Measurements from ENCODE around the gene PSKH1.

PSKH1 gene

DNA sequence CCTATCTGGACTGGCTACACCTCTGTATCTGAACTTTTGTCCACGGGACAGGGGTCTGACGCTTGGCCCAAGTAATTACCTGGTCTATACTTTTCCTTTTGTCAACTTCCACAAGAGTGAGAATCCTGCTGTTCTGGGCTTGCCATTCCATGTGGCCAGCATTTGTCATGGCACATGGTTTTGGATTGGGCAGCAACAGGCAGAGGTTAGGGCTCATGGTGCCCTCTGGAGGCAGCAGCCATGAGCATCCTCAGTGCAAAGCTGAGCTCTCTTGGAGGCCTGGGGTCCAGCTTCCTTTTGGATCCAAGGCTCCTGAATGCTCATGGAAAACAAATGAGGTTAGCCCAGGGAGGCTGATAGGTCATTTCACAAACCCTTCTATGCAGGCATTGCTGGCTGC is 27.7 kb upstream of the PSKH1 start:
- DNase-seq (ENCODE audit: low read depth in 4 of 4, low spot score in 1 of 4): no peak

DNA sequence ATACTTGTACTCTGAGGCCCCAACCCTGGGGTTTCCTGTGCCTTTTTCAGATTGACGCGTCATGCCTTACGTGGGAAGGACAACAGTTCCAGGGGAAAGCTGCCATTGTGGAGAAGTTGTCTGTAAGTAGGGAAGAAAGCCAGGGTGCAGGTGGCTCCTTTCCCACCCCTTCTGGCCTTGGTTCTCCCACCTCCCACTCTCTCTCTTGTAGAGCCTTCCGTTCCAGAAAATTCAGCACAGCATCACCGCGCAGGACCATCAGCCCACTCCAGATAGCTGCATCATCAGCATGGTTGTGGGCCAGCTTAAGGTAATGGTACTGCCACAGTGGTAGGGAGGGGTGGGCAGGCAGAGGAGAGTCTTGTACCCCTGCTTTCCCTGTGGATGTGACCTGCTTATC is 24.8 kb upstream of the PSKH1 start:
- no peak for DNase-seq (ENCODE audit: low read depth in 4 of 4, low spot score in 1 of 4)

DNA sequence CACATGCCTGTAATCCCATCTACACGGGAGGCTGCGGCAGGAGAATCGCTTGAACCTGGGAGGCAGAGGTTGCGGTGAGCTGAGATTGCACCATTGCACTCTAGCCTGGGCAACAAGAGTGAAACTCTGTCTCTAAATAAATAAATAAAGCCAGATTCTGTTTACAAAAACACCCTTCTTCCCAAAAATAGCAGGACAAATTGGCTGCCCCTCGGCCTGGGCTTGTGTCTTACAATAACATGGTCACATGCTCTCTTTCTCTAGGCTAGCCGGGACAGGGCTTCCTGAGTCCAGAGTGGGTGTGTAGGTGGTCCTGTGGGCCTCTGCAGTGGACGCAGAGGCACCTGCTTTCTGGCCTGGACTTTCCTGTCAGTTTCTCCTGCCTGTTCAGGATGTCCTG is 23.4 kb upstream of the PSKH1 start:
- no peak for DNase-seq (ENCODE audit: low read depth in 4 of 4, low spot score in 1 of 4)

DNA sequence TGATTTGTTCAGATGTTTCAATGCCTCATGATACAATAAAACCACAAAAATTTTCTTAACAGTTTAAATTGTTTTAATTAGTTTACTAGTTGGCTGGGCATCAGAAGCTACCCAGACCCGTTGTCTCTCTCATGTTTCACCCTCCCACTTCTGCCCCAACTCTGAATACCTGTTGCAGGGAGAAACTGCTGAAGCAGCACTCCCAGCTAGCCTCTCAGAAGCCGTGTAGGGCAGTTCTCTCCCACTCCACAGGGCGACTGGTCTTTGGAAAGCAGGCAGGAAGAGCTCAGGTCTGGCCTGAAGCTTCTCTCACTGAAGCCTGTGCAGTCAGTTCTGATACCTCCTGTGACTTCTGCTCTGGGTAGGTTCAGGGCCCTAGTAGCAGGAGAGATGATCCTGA is 21.8 kb upstream of the PSKH1 start:
- DNase-seq (ENCODE audit: low read depth in 4 of 4, low spot score in 1 of 4): no peak

DNA sequence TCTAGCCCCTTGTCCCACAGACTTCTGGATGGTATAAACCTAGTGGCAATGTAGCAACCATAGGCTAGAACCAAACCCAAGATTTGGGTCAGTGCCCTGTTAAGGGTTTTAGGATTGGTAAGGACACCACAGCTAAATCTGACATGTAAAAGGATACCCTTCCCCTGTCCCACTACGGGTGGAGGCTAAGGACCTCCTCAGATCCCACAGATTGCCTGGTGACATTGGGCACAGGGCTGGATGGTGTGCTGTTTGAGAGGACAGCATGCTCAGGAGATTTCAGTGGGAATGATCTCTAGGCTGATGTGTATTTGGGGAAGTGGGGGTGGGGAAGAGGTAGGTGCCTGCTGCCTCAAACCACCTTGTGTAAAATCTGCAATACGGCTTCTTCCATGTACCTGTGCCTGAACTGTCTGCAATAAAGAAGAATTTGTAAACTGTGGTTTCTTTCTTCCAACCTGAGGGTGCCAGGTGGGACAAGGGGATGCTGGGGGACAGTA is 20.9 kb upstream of the PSKH1 start:
- no peak for DNase-seq (ENCODE audit: low read depth in 4 of 4, low spot score in 1 of 4)

DNA sequence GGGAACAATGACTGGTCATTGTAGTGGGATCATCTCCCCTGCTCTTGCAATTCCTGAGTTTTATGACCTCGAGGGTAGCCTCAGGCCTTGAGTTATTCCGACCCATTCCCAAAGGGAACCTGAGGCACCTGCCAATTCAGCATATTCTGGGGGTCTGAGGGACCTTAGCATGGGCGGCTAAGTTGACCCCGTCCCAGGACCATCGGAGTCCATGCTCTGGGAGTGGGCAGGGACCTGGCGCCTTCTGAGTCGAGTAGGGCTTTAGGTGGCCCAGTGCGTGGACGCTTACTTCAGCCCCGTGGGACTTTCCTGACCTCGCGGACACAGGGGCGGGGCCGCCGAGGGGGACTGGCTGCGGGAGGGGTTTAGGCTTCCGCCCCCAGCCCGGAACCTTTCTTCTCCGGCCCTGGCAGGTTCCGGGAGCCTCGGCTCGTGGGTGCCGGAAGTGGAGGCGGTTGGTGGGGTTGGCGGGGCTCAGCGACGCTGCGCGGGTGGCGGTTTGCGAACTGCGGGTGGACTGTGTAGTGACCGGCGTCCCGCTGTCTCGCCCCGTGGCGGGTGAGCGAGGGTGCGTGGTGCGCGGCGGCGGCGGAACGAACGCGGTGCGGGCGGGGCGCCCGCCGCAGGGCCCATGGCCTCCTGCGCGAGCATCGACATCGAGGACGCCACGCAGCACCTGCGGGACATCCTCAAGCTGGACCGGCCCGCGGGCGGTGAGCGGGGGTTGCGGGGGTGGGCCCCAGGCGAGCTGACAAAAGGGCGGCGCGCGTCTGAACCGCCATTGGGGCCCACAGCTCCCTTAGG is 20.2 kb upstream of the PSKH1 start, which contains the start of gene EDC4:
Gene EDC4, plus strand, starts transcription at position 422 of the 804 bp plus-strand sequence. Its CDS starts 210 bp downstream, at position 632.
- peak; percentile 73 to 83 (median 76) for DNase-seq (ENCODE audit: low read depth in 4 of 4, low spot score in 1 of 4)

DNA sequence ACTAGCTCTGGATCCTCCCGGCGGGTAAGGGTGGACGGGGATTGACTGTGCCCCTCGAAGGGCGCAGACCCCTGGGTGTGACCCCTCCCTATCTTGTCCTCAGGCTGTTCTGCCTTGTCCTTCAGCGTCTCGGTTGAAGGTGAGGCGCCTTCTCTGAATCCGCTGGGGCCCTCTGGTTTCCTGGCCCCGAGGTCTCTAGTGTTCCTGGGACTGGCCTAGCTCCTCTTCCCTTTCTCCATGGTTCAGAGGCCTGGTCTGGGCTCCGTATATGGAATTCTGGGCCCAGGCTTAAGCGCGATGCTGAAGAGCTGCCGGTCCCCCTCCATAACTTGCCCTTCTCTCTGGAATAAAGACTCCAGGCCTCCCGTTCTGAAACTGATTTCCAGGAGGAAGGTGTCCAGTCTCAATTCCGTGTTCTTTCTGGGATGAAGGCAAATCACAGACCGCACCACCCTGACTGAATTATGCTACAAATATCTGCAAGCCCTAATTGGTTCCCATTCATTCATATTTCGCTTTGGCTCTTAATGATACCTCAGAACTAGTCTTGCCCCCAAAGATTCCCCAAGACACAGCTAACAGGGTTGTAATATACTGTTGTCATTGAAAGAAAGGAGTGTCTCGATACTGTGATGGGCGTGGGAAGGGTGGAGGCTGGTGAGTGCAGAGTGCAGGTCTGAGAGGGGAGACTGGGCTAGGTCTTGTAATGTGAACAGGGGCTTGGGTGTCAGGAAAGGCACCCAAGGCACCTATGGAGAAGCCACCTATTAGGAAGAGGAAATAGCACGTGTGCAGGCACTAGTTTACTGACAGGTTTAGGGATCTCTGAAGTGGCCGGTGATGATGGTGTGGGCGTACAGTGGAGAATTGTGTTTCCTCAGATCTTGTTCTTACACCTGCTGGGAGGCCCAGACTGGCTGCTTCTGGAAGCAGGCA is 19.4 kb upstream of the PSKH1 start:
- DNase-seq (ENCODE audit: low read depth in 4 of 4, low spot score in 1 of 4): no peak

DNA sequence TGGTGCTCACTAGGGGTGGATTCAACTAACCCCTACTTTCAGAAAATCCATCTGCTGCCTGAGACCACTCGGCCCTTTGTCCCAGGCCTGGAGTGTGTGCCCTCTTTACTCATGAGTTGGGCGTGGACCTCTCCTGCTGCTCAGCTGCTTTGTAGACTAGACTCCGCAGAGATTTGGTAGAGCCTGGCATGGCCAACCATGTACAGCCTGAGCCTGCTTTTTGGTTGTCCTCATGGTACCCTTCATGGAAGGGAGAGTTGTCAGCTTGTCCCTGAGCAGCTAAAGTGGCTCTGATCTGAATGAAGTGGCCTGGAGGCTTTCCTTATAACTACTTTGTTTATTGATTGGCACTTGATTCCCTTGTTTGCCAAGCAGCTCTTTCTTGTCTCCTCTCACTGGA is 18.7 kb upstream of the PSKH1 start:
- no peak for DNase-seq (ENCODE audit: low read depth in 4 of 4, low spot score in 1 of 4)

DNA sequence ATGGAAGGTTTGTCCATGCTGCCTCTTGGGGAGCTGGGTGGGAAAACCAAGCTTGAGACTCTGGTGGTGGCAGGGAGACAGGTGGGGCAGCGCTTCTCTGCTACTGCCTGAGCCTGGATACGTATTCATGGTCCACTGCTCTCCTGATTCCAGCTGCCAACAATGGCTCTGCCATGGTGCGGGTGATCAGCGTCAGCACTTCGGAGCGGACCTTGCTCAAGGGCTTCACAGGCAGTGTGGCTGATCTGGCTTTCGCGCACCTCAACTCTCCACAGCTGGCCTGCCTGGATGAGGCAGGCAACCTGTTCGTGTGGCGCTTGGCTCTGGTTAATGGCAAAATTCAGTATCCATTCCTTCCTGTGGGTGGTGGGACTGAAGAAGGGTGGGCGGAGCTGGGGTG is 16.0 kb upstream of the PSKH1 start:
- DNase-seq (ENCODE audit: low read depth in 4 of 4, low spot score in 1 of 4): no peak

DNA sequence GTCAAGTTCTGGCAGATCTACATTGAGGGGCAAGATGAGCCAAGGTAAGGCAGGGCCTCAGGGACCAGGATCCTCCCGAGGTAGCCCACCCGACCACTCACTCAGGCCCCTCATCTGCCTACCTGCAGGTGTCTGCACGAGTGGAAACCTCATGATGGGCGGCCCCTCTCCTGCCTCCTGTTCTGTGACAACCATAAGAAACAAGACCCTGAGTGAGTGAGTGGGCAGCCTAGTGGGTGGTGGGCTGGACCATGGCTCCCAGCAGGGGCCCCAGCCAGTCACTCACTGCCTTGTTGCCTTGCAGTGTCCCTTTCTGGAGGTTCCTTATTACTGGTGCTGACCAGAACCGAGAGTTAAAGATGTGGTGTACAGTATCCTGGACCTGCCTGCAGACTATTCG is 14.8 kb upstream of the PSKH1 start:
- no peak for DNase-seq (ENCODE audit: low read depth in 4 of 4, low spot score in 1 of 4)

DNA sequence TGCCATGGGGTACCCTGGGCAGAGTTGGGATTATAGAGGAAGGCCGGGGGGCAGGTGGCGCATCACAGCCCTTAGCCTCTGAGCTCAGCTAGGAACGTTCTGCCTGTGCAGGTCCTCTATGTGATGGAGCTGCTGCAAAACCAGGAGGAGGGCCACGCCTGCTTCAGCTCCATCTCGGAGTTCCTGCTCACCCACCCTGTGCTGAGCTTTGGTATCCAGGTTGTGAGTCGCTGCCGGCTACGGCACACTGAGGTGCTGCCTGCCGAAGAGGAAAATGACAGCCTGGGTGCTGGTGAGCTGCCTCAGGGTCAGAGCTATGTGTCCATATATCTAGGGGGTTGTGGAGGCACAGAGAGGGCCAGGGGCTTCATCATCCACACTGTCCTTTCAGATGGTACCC is 14.2 kb upstream of the PSKH1 start:
- DNase-seq (ENCODE audit: low read depth in 4 of 4, low spot score in 1 of 4): no peak

DNA sequence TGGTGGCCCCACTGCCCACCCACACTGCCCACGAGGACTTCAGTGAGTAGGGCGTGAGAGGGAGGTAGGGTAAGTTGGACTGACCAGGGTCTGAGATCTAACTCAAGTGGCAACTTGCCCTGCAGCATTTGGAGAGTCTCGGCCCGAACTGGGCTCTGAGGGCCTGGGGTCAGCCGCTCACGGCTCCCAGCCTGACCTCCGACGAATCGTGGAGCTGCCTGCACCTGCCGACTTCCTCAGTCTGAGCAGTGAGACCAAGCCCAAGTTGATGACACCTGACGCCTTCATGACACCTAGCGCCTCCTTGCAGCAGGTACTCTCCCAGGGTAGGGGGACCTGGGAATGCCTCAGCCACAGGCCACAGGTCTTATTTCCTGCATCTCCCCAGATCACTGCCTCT is 13.6 kb upstream of the PSKH1 start:
- DNase-seq (ENCODE audit: low read depth in 4 of 4, low spot score in 1 of 4): no peak

DNA sequence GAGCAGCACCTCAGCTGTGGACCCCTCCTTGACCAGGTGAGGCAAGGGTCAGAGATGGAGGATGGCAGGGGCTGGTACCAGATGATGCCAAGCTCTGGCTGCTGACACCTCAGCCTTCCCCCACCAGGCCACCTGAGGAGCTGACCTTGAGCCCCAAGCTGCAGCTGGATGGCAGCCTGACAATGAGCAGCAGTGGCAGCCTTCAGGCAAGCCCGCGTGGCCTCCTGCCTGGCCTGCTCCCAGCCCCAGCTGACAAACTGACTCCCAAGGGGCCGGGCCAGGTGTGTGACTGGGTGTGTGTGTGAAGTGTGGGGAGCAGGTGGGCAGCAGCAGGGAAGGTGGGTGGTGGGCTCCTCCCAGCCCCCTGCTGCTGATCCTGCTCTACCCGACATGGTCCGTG is 13.1 kb upstream of the PSKH1 start:
- DNase-seq (ENCODE audit: low read depth in 4 of 4, low spot score in 1 of 4): no peak

DNA sequence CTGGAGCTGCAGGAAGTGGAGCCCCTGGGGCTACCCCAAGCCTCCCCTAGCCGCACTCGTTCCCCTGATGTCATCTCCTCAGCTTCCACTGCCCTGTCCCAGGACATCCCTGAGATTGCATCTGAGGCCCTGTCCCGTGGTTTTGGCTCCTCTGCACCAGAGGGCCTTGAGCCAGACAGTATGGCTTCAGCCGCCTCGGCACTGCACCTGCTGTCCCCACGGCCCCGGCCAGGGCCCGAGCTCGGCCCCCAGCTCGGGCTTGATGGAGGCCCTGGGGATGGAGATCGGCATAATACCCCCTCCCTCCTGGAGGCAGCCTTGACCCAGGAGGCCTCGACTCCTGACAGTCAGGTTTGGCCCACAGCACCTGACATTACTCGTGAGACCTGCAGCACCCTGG is 12.5 kb upstream of the PSKH1 start:
- DNase-seq (ENCODE audit: low read depth in 4 of 4, low spot score in 1 of 4): no peak

DNA sequence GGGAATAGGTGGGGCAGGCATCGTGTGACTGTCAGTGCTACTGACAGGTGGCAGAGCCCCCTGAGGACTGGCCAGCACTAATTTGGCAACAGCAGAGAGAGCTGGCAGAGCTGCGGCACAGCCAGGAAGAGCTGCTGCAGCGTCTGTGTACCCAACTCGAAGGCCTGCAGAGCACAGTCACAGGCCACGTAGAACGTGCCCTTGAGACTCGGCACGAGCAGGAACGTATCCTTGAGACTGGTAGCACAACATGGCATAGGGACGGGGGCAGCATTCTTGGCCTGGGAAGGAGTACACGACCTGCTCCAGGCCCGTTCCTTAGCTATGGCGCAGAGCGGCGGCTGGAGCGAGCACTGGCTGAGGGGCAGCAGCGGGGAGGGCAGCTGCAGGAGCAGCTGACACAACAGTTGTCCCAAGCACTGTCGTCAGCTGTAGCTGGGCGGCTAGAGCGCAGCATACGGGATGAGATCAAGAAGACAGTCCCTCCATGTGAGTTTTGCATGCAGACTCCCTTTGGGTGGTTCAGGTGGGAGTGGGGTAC is 11.4 kb upstream of the PSKH1 start:
- DNase-seq (ENCODE audit: low read depth in 4 of 4, low spot score in 1 of 4): no peak

DNA sequence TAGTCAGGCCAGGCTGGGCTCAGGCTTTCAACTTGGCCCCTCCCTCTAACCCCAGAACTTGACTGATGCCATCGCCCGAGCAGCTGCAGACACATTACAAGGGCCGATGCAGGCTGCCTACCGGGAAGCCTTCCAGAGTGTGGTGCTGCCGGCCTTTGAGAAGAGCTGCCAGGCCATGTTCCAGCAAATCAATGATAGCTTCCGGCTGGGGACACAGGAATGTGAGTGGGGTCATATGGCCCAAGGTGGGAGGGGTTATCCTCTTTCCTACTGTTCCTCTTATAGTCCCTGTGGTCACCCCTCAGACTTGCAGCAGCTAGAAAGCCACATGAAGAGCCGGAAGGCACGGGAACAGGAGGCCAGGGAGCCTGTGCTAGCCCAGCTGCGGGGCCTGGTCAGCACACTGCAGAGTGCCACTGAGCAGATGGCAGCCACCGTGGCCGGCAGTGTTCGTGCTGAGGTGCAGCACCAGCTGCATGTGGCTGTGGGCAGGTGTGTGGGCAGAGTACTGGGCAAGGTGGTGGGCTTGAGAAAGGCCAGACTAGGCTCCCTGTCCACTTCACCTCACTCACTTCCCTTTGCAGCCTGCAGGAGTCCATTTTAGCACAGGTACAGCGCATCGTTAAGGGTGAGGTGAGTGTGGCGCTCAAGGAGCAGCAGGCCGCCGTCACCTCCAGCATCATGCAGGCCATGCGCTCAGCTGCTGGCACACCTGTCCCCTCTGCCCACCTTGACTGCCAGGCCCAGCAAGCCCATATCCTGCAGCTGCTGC is 10.5 kb upstream of the PSKH1 start:
- DNase-seq (ENCODE audit: low read depth in 4 of 4, low spot score in 1 of 4): no peak

DNA sequence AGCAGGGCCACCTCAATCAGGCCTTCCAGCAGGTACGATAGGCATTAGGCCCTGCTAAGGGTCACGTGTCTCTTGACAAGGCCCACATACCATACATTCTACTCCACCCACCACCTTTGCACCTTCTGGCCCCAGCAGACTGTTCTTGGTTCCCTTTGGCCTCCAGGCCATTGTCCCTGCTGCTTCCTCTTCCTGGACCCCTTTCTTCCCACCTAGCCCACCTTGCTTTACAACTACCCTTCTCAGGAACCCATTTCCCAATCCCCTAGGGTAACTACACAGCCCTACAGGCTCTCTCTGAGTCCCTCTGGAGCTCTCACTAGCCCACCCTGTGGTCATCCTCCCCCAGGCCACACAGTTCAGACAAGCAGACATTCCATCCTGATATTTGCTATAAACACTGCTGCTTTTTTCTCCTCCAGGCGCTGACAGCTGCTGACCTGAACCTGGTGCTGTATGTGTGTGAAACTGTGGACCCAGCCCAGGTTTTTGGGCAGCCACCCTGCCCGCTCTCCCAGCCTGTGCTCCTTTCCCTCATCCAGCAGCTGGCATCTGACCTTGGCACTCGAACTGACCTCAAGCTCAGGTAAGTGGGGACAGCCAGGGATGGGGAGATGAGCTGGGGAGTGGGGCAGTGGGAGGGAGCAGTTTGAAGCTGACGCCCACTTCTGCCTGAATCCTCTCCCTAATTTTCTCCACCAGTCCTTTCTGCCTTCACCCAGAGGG is 9.7 kb upstream of the PSKH1 start:
- DNase-seq (ENCODE audit: low read depth in 4 of 4, low spot score in 1 of 4): no peak

DNA sequence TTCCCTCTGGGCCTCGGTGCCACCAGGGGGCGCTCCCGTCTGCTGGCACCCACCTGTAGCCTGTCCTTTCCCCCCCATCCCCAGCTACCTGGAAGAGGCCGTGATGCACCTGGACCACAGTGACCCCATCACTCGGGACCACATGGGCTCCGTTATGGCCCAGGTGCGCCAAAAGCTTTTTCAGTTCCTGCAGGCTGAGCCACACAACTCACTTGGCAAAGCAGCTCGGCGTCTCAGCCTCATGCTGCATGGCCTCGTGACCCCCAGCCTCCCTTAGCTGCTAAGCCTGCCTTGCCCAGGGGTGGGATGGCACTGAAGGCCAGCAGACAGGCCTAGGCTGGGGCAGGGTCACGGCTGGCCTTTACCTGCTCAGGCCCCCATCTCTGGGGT is 9.2 kb upstream of the PSKH1 start:
- DNase-seq (ENCODE audit: low read depth in 4 of 4, low spot score in 1 of 4): peak; percentile 47 to 63 (median 57)

DNA sequence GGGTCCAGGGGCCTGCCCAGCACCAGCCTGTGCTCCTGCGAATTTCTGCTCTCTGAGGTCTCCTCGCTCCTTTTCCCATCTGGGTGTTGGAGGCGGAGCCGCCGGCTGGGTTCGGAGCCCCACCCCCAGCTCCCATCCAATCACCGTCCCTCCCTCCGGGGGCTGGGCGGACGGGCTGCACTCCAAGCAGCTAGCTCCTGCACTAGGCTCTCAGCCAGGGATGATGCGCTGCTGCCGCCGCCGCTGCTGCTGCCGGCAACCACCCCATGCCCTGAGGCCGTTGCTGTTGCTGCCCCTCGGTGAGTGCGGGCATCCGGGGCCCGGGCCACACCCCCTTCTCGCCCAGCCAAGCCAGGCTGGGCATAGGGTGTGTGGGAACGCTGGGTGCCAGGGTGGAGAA is 8.4 kb upstream of the PSKH1 start, which contains the start of gene NRN1L:
Gene NRN1L, plus strand, starts transcription at position 202 of the 400 bp plus-strand sequence. Its CDS starts 19 bp downstream, at position 221.
- no peak for DNase-seq (ENCODE audit: low read depth in 4 of 4, low spot score in 1 of 4)

DNA sequence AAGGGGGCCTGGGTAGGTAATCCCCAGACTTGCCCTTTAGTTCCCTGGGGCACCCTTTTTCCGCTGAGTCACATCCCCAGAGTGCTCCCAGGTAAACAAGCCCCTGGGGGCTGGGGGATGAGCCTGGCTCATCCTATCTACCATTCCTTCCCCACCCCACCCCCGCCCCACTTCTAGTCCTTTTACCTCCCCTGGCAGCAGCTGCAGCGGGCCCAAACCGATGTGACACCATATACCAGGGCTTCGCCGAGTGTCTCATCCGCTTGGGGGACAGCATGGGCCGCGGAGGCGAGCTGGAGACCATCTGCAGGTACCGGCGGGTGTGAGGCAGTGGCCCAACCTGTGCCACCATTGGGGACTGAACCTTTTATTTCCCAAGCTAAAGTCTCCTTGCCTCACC is 7.5 kb upstream of the PSKH1 start:
- no peak for DNase-seq (ENCODE audit: low read depth in 4 of 4, low spot score in 1 of 4)

Data from stimulated activated CD4-positive, alpha-beta T cell treated with anti-CD3 and anti-CD28 coated beads, Interleukin-1b, Interleukin-23, amount 100 ng/mL, for 24 hours (primary cell).